ENCODE data around the gene SPINDOC.

DNA sequence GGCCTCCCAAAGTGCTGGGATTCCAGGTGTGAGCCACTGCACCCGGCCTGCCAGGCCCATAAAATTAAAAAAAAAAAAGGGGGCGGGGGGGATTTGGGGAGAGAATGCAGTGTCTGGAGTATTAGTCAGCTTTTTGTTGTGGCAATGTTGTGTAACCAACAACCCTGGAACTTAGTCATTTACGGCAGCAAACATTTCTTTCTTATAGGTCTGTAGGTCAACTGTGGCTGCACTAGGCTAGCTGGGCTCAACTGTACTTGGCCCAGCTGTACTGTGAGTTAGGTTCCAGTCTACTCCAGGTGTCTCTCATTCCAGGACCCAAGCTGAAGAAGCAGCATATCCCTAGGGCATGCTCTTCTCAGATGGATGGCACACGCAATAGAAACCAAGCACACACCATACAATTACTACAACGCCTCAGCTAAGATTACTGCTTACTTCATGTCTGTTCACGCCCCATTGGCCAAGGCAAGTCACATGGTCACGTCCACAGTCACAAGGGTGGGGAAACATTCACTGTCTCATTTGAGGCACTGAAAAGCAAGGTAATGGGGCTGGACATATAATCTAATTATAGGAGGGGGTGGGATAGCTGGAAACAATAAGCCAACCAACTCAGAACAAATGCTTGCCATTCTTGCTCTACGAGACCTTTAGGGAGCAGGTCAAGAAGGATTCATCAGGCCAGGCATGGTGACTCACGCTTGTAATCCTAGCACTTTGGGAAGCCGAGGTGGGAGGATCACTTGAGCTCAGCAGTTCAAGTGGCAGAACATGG, 10.4 kb upstream of the SPINDOC start:
- TF ChIP-seq GATA3 (IDR thresholded peaks at IDR 0.05; ENCODE audit: low read depth, low read length) (no peak), GATA2 (IDR thresholded peaks at IDR 0.05; ENCODE audit: low read depth, low read length) (no peak)
